GM12878 (cell line): ENCODE data around the gene CXCL12. TPM values are rescaled to one million over a fixed set of nuclear protein-coding genes. Genes with fewer than 3 reads are reported as not detected.

Source experiments
- ATAC-seq: fragments of 200-7000 bp; cut with Tn5 transposase; 3 replicates; pipeline ENCODE4 v1.9.1; 2020; ENCODE audit warnings: mild to moderate bottlenecking, moderate library complexity
- BruUV-seq: library from RNA; stranded (reverse); fragments of 400-500 nt; replicated peaks from 2 replicates; lab custom pipeline; 2021; lab: Mats Ljungman, UMichigan
- CTCF ChIA-PET: fragments of 300-600 bp; sonication (Branson Sonifier 250); formaldehyde crosslinking; extraction: SDS; loops from one replicate; lab custom pipeline; 2021; ENCODE audit warnings: inconsistent platforms; lab: Yijun Ruan, JAX
- POLR2A ChIA-PET: fragments of 350-600 bp; formaldehyde crosslinking; extraction: SDS; loops from one replicate; lab custom pipeline; 2021; ENCODE audit warnings: inconsistent platforms; lab: Charles Lee
- RAD21 ChIA-PET: fragments of 300-600 bp; sonication (Branson Sonifier 250); formaldehyde crosslinking; loops from one replicate; lab custom pipeline; 2023; ENCODE audit warnings: antibody characterized with exemption; ENCODE audit not compliant: unreplicated experiment; lab: Charles Lee
- SMC1A ChIA-PET: fragments of 300-600 bp; sonication (Branson Sonifier 250); formaldehyde crosslinking; loops from one replicate; lab custom pipeline; 2023; ENCODE audit not compliant: unreplicated experiment, uncharacterized antibody; lab: Charles Lee
- DNase-seq: peaks from one replicate; pipeline ENCODE4 v3.0.0-alpha.2; 2011; ENCODE audit warnings: low read depth, low spot score
- FAIRE-seq: peaks from 3 replicates; lab custom pipeline; 2011; peaks lifted over from hg19 to GRCh38; lab: Jason Lieb, UNC
- H2AFZ ChIP-seq: 2 replicates; pipeline ENCODE4 v1.6.0; 2011; ENCODE audit warnings: low read depth, low read length, control low read depth; ENCODE audit not compliant: control insufficient read depth
- H3K27ac ChIP-seq: 2 replicates; pipeline ENCODE4 v1.5.1; 2011; ENCODE audit warnings: control low read depth; ENCODE audit not compliant: control insufficient read depth, insufficient read depth
- H3K27me3 ChIP-seq, 2 experiments: replicated peaks in 1 of 2; 2 replicates each; pipeline versions ENCODE4 v1.6.0 to v1.6.1; 2011; ENCODE audit warnings: low read length in 1 of 2; ENCODE audit not compliant: control insufficient read depth in 2 of 2, insufficient read depth in 2 of 2
- H3K36me3 ChIP-seq, 2 experiments: 2 replicates each; pipeline ENCODE4 v1.5.1; 2011; ENCODE audit warnings: low read length in 1 of 2; ENCODE audit not compliant: control insufficient read depth in 2 of 2, insufficient read depth in 2 of 2
- H3K4me1 ChIP-seq: 2 replicates; pipeline ENCODE4 v1.6.1; 2011; ENCODE audit warnings: mild to moderate bottlenecking, low read length, moderate library complexity, mixed read lengths; ENCODE audit not compliant: control insufficient read depth, insufficient read depth
- H3K4me2 ChIP-seq: 2 replicates; pipeline ENCODE4 v1.6.0; 2011; ENCODE audit warnings: control low read depth; ENCODE audit not compliant: control insufficient read depth, insufficient read depth
- H3K4me3 ChIP-seq: fragments of 200-600 bp; sonication (generic); 2 replicates; pipeline ENCODE4 v1.5.1; 2016
- H3K79me2 ChIP-seq: 2 replicates; pipeline ENCODE4 v1.6.0; 2011; ENCODE audit warnings: low read length; ENCODE audit not compliant: control insufficient read depth, insufficient read depth
- H3K9ac ChIP-seq: 2 replicates; pipeline ENCODE4 v1.8.0; 2011; ENCODE audit warnings: low read length, control low read depth, mixed read lengths; ENCODE audit not compliant: control insufficient read depth, insufficient read depth
- H3K9me3 ChIP-seq: replicated peaks from 3 replicates; pipeline ENCODE4 v1.5.1; 2011; ENCODE audit warnings: mild to moderate bottlenecking, low read length; ENCODE audit not compliant: control insufficient read depth, insufficient read depth
- H4K20me1 ChIP-seq: 2 replicates; pipeline ENCODE4 v1.6.0; 2011; ENCODE audit not compliant: control insufficient read depth, insufficient read depth
- BCL11A ChIP-seq: IDR thresholded peaks from 2 replicates; pipeline ENCODE4 v1.6.1; 2011; ENCODE audit warnings: low read depth, low read length
- BHLHE40 ChIP-seq, 2 experiments: fragments of 450-650 bp in 1 of 2; IDR thresholded peaks; 2 replicates each; pipeline ENCODE4 v1.6.1; 2011 to 2017; ENCODE audit warnings: low read depth in 2 of 2, borderline replicate concordance in 1 of 2, improper control_type of control experiment in 1 of 2, low read length in 1 of 2, mild to moderate bottlenecking in 1 of 2
- BMI1 ChIP-seq: fragments of 450-650 bp; IDR thresholded peaks from 2 replicates; pipeline ENCODE4 v1.6.1; 2016; ENCODE audit warnings: mild to moderate bottlenecking, moderate library complexity, borderline replicate concordance
- CHD1 ChIP-seq: IDR thresholded peaks from 2 replicates; pipeline ENCODE4 v1.6.1; 2012; ENCODE audit warnings: low read depth, low read length, improper control_type of control experiment
- EZH2 ChIP-seq: IDR thresholded peaks from 2 replicates; pipeline ENCODE4 v1.6.1; 2012; ENCODE audit warnings: low read depth, mild to moderate bottlenecking, control low read depth, inconsistent platforms, low read length, borderline replicate concordance; ENCODE audit not compliant: control insufficient read depth
- GABPA ChIP-seq: IDR thresholded peaks from 2 replicates; pipeline ENCODE4 v1.6.1; 2014; ENCODE audit warnings: antibody characterized with exemption, low read depth, mild to moderate bottlenecking, inconsistent platforms
- HDAC6 ChIP-seq: fragments of 200-600 bp; sonication (generic); IDR thresholded peaks from one replicate; pipeline ENCODE4 v1.8.0; 2017; ENCODE audit warnings: antibody characterized with exemption; ENCODE audit not compliant: unreplicated experiment
- KDM1A ChIP-seq: fragments of 200-600 bp; sonication (generic); IDR thresholded peaks from 2 replicates; pipeline ENCODE4 v1.6.1; 2016; ENCODE audit warnings: borderline replicate concordance
- LARP7 ChIP-seq: fragments of 450-650 bp; IDR thresholded peaks from 2 replicates; pipeline ENCODE4 v1.6.1; 2017; ENCODE audit warnings: mild to moderate bottlenecking
- NRF1 ChIP-seq: conservative IDR thresholded peaks from 2 replicates; pipeline ENCODE4 v1.6.1; 2011; ENCODE audit warnings: mild to moderate bottlenecking, low read depth, low read length, improper control_type of control experiment
- RBBP5 ChIP-seq: fragments of 200-600 bp; sonication (generic); conservative IDR thresholded peaks from 2 replicates; pipeline ENCODE4 v1.6.1; 2016
- RFX5 ChIP-seq: IDR thresholded peaks from 2 replicates; pipeline ENCODE4 v1.6.1; 2011; ENCODE audit warnings: low read depth, low read length, improper control_type of control experiment
- SIX5 ChIP-seq: IDR thresholded peaks from 2 replicates; pipeline ENCODE4 v1.6.1; 2011; ENCODE audit warnings: mild to moderate bottlenecking, low read depth, low read length, moderate library complexity; ENCODE audit not compliant: severe bottlenecking
- SMC3 ChIP-seq: IDR thresholded peaks from 2 replicates; pipeline ENCODE4 v1.6.1; 2011; ENCODE audit warnings: low read length, improper control_type of control experiment, borderline replicate concordance
- SREBF1 ChIP-seq: IDR thresholded peaks from 2 replicates; pipeline ENCODE4 v1.6.1; 2012; ENCODE audit warnings: mild to moderate bottlenecking, low read length
- SUPT20H ChIP-seq: IDR thresholded peaks from 2 replicates; pipeline ENCODE4 v1.6.1; 2011; ENCODE audit warnings: low read depth, mild to moderate bottlenecking, low read length, moderate library complexity, borderline replicate concordance; ENCODE audit not compliant: control insufficient read depth
- WGBS: methylation state at CpG from one replicate; pipeline ENCODE4 v1.1.6; 2016; ENCODE audit warnings: low lambda C conversion rate; ENCODE audit not compliant: insufficient replicate concordance, insufficient coverage; ENCODE audit errors: missing lambda C conversion rate; 5-methylcytosine and 5-hydroxymethylcytosine counted together
- in situ Hi-C: fragments of 300-500 bp; cut with MboI; formaldehyde crosslinking; loops from 9 replicates; pipeline ENCODE4 v1.14.3; 2018; ENCODE audit warnings: mixed read lengths
- intact Hi-C: fragments of 100-400 bp; cut with micrococcal nuclease; formaldehyde crosslinking; loops from one replicate; pipeline ENCODE4 v1.14.2; 2022; ENCODE audit not compliant: unreplicated experiment
- polyA plus RNA-seq, 11 experiments: library from polyadenylated mRNA; depleted of rRNA in 4 of 11; unstranded in 6 of 11; stranded (reverse) in 5 of 11; fragments of >200 nt; fragmentation: Nextera tagmentation in 4 of 11; fragmentation: Illumina TruSeq in 1 of 11; extraction: Ambion mirVana in 4 of 11; extraction: Trizol in 1 of 11; gene quantifications; 1 replicate in 1 of 11; 2 replicates in 10 of 11; pipeline versions ENCODE4 v1.2.1 to v1.2.3, GENCODE V29; 2011 to 2016; ENCODE audit warnings: inconsistent platforms in 2 of 11, missing spikeins in 2 of 11, low read depth in 1 of 11
- total RNA-seq, 4 experiments: library from RNA; depleted of rRNA in 3 of 4; stranded (reverse); fragments of >200 nt in 3 of 4; fragmentation: Illumina TruSeq in 1 of 4; extraction: Trizol in 1 of 4; gene quantifications; 2 replicates each; pipeline versions ENCODE4 v1.2.1 to v1.2.3, GENCODE V29; 2013 to 2021
- TF ChIP-seq, protein P1 (sequence below): fragments of 150-350 bp; IDR thresholded peaks from 2 replicates; pipeline ENCODE4 v1.6.1; 2014; ENCODE audit warnings: mild to moderate bottlenecking, low read depth, low read length
- TF ChIP-seq, protein P2 (sequence below): IDR thresholded peaks from 2 replicates; pipeline ENCODE4 v1.6.1; 2011; ENCODE audit warnings: borderline replicate concordance, low read depth, mild to moderate bottlenecking, moderate library complexity, low read length; ENCODE audit not compliant: insufficient read depth, poor library complexity, severe bottlenecking
- TF ChIP-seq, protein P3 (sequence below): IDR thresholded peaks from 2 replicates; pipeline ENCODE4 v1.6.1; 2011; ENCODE audit warnings: borderline replicate concordance, low read depth, mild to moderate bottlenecking, moderate library complexity, mixed read lengths, low read length; ENCODE audit not compliant: insufficient read depth; ENCODE audit errors: extremely low read length

Gene CXCL12
- total and polyA plus RNA-seq, 10 of the 15 experiments (the other 5 are each of a cell fraction or from before 2014, with no cell fraction given), result 0.03 to 4.5 (median 0.53) TPM

DNA sequence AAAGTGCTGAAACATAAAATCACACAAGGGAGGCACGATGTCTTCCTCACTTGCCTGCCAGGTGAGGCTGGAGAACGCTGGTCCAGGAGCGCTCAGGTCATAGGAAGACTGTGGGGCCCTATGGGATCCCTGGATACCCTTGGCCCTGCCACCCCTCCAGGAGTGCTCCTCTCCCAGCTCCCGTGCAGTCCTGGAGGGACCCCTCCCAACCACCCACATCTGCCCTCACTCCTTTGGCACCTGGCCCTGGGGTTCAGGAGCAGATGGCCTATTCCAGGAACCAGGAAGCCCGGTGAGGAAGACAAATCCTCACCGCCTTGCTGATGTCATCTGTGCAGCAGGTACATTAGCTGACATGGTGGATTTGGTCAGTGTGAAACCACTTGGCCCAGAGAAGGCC lies 3.7 kb upstream of the CXCL12 start (continued):
- TF ChIP-seq EZH2 (no peak), BCL11A (no peak), SIX5 (no peak), GABPA (no peak), SMC3 (no peak), LARP7 (no peak), BMI1 (no peak), NRF1 (no peak), KDM1A (no peak), CHD1 (no peak), RFX5 (no peak)
- TF ChIP-seq, protein P1, sequence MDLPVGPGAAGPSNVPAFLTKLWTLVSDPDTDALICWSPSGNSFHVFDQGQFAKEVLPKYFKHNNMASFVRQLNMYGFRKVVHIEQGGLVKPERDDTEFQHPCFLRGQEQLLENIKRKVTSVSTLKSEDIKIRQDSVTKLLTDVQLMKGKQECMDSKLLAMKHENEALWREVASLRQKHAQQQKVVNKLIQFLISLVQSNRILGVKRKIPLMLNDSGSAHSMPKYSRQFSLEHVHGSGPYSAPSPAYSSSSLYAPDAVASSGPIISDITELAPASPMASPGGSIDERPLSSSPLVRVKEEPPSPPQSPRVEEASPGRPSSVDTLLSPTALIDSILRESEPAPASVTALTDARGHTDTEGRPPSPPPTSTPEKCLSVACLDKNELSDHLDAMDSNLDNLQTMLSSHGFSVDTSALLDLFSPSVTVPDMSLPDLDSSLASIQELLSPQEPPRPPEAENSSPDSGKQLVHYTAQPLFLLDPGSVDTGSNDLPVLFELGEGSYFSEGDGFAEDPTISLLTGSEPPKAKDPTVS, result no peak

DNA sequence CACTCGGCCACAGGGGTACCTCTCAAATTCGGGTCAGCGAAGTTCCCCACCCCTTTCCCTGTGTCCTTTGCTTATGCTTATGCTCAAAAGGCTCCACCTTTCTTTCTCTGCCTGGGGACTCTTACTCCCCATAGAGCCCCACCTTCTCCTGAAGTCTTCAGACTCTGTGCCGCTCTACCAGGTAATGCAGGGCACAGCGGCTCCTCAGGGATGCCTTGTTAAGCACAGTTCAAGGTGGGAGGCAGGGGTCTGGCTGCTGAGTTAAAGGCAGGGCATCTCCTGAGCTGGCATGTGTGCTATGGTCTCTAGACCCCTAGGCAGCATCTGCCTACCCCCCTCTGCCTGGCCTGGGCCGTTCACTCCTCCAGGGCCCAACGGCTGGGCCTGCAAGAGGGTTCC lies 3.0 kb upstream of the CXCL12 start:
- in situ Hi-C loops (loop anchor here (5.0 to 25.0 kb wide), 2 partner anchors 474 to 716 kb away; no protein-coding TSS in a partner anchor), intact Hi-C loops (loop anchor here (5.0 to 10.0 kb wide), 6 partner anchors 36 to 696 kb away; no protein-coding TSS in a partner anchor)
- no peak overlapping the region for H3K4me2 ChIP-seq
- H3K27me3 ChIP-seq, result peaks cover 0 to 2% of the 10 kb centered on the region in 2 experiments; a peak in 3 of 4 replicates
- POLR2A ChIA-PET, result no interaction called here
- no peak for ATAC-seq
- 45% methylated on average over 7 of the region's 7 CpGs for WGBS
- H3K27ac ChIP-seq, result no peak overlapping the region
- no peaks in the 10 kb centered on the region for H3K36me3 ChIP-seq
- BruUV-seq, result no TSS peak
- no peak overlapping the region for H2AFZ ChIP-seq
- no peak for FAIRE-seq
- no peak for DNase-seq
- TF ChIP-seq HDAC6 (no peak), SUPT20H (no peak), BHLHE40 (IDR thresholded peaks at IDR 0.05; ENCODE audit: borderline replicate concordance in 1 of 2, low read depth in 2 of 2, low read length in 1 of 2) (no peak), RBBP5 (no peak), SREBF1 (no peak)
- TF ChIP-seq, protein P2, sequence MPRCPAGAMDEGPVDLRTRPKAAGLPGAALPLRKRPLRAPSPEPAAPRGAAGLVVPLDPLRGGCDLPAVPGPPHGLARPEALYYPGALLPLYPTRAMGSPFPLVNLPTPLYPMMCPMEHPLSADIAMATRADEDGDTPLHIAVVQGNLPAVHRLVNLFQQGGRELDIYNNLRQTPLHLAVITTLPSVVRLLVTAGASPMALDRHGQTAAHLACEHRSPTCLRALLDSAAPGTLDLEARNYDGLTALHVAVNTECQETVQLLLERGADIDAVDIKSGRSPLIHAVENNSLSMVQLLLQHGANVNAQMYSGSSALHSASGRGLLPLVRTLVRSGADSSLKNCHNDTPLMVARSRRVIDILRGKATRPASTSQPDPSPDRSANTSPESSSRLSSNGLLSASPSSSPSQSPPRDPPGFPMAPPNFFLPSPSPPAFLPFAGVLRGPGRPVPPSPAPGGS, result no peak
- TF ChIP-seq, protein P3, sequence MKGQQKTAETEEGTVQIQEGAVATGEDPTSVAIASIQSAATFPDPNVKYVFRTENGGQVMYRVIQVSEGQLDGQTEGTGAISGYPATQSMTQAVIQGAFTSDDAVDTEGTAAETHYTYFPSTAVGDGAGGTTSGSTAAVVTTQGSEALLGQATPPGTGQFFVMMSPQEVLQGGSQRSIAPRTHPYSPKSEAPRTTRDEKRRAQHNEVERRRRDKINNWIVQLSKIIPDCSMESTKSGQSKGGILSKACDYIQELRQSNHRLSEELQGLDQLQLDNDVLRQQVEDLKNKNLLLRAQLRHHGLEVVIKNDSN, result no peak
- TF ChIP-seq, all 136 proteins: peak for 0
- Histone ChIP-seq H3K4me1 (no peaks in the 10 kb centered on the region), H3K9ac (no peak overlapping the region), H3K79me2 (no peaks in the 10 kb centered on the region), H3K4me3 (no peak overlapping the region), H3K9me3 (no peaks in the 10 kb centered on the region; the same call in 2 of the 3 replicates), H4K20me1 (no peaks in the 10 kb centered on the region)
- CTCF ChIA-PET, result interaction anchor here (1.6 kb wide), 1 partner anchor 715 kb away, joined by 8 read pairs; no protein-coding TSS in a partner anchor
- SMC1A ChIA-PET, result no interaction called here
- RAD21 ChIA-PET, result no interaction called here
